Superior temporal gyrus (tissue), 1 donor: ENCODE results near the gene PABPN1.
A peak's percentile ranks its signal among the peaks of the same experiment; 100 is the strongest.
"Not testable (repeated sequence)": the region's sequence is repeated elsewhere in the genome, so short reads cannot be mapped to it uniquely, and the experiment has no call there.

Experiments used
- DNase-seq: peaks from one replicate; pipeline ENCODE4 v3.0.0-alpha.2; 2016; ENCODE audit errors: extremely low spot score

Gene PABPN1

GRCh38 chr14:23320584-23321571, at the start of gene PABPN1:
PABPN1 (plus strand) TSS chr14:23321457; CDS start chr14:23321470, 13 bp downstream.
- DNase-seq = peak; percentile 100

DNA sequence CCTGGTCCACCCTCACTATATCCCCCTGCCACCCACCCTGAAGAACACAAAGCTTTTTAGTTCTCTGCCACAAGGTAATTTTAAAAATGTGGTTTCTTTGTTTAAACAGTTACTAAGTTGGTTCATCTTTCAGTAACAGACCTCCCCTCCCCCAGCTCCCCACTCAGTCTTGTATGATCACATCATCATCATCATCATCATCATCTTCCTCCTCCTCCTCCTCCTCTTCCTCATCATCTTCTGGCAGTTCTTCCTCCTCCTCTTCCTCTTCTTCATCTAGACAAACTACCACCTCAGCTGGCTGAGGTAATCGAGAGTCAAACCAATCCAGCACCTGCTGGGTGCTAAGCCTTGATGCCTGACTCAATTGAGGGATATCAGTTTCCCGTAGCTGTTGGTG, 45.8 kb upstream of the PABPN1 start:
- no peak for DNase-seq

DNA sequence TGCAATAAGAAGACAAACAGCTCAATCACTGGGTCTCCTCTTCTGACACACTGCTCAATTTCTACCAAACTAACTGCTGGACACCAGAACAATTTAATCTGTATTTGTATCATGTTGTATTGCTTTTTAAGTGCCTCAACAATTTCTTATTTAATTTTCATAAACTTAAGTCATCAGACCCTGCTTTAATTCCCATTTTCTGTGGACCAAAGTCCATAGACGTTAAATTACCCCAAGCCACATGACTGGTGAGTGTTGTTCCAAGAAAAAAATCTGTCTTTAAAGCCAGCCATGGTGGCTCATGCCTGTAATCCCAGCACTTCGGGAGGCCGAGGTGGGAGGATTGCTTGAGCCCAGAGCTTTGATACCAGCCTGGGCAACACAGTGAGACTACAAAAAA, 44.1 kb upstream of the PABPN1 start:
- DNase-seq = no peak

- not testable (repeated sequence) for DNase-seq
These were observed 43.3 kb upstream of the PABPN1 start for GRCh38 chr14:23277928-23278327.

GRCh38 chr14:23281247-23281646, 40.0 kb upstream of the PABPN1 start:
- DNase-seq = no peak

GRCh38 chr14:23284654-23285529, 36.4 kb upstream of the PABPN1 start:
- DNase-seq = peak; percentile 38

- DNase-seq = peak; percentile 30
These were observed 35.7 kb upstream of the PABPN1 start for GRCh38 chr14:23285530-23286019.

GRCh38 chr14:23286020-23286901, 35.0 kb upstream of the PABPN1 start, which contains the start of gene HOMEZ:
HOMEZ (minus strand) TSS chr14:23286132; CDS start chr14:23285952, 180 bp downstream.
- peak; percentile 98 for DNase-seq

GRCh38 chr14:23286902-23287479, 34.3 kb upstream of the PABPN1 start:
- DNase-seq = no peak

GRCh38 chr14:23294734-23295561, 26.3 kb upstream of the PABPN1 start:
- DNase-seq = peak; percentile 82

- DNase-seq = peak; percentile 38
These were observed 25.1 kb upstream of the PABPN1 start for GRCh38 chr14:23296012-23296777.

DNA sequence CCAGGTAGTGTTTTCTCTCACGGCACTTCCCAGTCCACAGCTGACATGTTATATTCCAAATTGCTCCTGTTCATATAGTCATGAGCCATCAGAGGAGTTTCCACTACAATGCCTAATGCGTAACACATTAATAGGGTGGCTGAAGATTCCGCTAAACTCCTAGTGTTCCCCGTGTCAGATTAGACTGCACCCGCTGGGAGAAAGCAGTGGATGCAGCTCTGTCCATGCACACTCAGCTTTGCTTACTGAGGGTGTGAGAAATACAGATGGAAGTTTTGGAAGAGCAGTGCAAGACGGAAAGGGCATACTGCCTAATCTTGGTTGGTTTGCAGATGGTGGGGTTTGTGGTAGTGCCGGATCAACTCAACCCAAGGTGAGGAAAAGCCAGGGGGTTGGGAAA, 24.2 kb upstream of the PABPN1 start:
- peak; percentile 8 for DNase-seq

- peak; percentile 13 for DNase-seq
These were observed 23.5 kb upstream of the PABPN1 start for GRCh38 chr14:23297611-23298277.

DNA sequence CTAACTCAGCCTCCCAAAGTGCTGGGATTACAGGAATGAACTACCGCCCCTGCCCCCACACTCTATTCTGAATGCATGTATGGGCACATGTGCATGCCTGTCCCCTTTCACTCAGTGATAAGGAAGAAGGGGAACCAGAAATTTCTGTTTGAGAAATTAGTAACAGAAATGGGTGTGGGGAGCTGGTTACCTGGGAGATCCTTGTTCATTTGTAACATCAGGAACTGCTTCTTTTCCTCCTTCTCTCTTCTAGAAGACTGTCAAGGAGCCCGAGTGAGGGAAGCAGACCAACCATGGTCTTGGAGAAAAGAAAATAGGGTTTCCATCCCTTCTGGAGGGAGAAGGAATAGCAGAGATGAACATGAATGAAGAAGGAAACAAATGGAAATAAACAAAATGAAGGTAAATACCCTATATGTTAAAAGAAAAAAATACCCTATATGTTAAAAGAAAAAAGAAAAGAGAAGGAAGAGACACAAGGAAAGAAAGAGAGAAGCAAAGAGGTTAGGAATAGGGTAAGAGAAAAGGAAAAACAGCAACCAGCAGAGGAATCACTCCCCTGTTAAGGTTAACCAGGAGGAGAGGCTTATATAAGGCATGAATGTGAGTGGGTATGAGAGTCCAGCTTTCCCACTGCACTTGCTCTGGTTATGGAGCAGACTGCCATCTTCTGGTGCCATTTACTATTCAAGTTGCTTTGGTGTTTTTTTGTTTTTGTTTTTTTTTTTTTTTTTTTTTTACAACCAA, 21.9 kb upstream of the PABPN1 start:
- DNase-seq = peak; percentile 84

- peak; percentile 47 for DNase-seq
These were observed 21.1 kb upstream of the PABPN1 start for GRCh38 chr14:23299986-23300686.

- DNase-seq = peak; percentile 67
These were observed 20.5 kb upstream of the PABPN1 start for GRCh38 chr14:23300687-23301223.
